Measurements from ENCODE around the gene PRPS1.
"Not testable (repeated sequence)": the region's sequence is repeated elsewhere in the genome, so short reads cannot be mapped to it uniquely, and the experiment has no call there.

PRPS1 gene

DNA sequence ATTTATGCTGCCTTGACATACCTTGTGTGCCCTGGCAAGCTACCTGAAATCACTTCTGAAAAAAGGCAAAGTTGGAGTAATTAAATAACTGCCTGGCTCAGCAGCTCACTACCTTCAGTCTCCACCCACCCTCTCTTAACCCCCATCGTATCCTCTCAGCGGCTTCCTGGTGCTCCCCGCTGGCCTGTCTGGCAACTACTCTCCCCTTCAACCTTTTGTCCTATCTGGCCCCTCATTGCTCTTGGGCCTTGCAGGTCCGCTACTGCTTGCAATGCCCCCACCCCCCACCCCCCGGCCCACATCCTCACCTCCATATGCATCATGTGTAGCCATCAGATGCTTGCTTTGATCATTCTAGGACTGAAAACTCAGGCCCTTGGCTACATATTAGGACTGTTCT is 34.5 kb downstream of the PRPS1 start:
- H3K27ac ChIP-seq (ENCODE audit: insufficient read depth in 1 of 2, low read depth in 1 of 2, low read length in 2 of 2, poor library complexity in 1 of 2, severe bottlenecking in 2 of 2) = no peak overlapping the region
- H3K4me3 ChIP-seq (ENCODE audit: control insufficient read depth in 1 of 7, extremely low read depth in 1 of 7, insufficient read depth in 4 of 7, low read depth in 2 of 7, low read length in 6 of 7) = no peak overlapping the region
- no peaks in the 10 kb centered on the region for H3K4me1 ChIP-seq (ENCODE audit: control extremely low read depth in 1 of 4, control insufficient read depth in 4 of 4, insufficient read depth in 4 of 4, low read length in 3 of 4)
- H3K9me3 ChIP-seq (ENCODE audit: control extremely low read depth in 1 of 5, control insufficient read depth in 4 of 5, insufficient read depth in 2 of 5, low read depth in 1 of 5, low read length in 4 of 5) = no peaks in the 10 kb centered on the region
- H3K36me3 ChIP-seq (ENCODE audit: control insufficient read depth in 4 of 4, insufficient read depth in 4 of 4, low read length in 3 of 4) = no peaks in the 10 kb centered on the region
- WGBS (ENCODE audit: insufficient coverage) = 73% methylated on average over 3 of the region's 5 CpGs
- POLR2A ChIA-PET = no interaction called here
- DNase-seq = no peak
- no peaks in the 10 kb centered on the region for H3K27me3 ChIP-seq (replicated peaks in 2 of 5; ENCODE audit: control insufficient read depth in 4 of 5, insufficient read depth in 5 of 5, low read length in 4 of 5)
- CTCF ChIA-PET = interaction anchor here (1.3 to 2.9 kb wide), 3 partner anchors 10 to 50 kb away, joined by 3 to 18 read pairs (median 3); no protein-coding TSS in a partner anchor

DNA sequence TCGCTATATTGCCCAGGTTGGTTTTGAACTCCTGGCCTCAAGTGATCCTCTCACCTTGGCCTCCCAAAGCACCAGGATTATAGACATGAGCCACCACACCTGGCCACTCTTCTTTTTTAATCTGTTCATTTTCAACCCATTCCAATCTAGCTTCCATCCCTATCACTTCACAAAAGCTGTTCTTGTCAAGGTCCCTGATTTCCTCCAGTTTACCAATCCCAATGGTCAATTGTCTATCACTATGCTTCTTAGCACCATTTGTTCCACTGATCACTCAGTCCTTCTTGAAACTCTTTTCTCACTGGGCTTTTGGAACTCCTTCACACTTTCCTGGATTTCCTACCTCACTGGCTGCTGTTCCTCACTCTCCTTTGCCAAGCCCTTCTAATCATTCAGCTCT is 38.6 kb downstream of the PRPS1 start:
- Histone ChIP-seq H3K36me3 (ENCODE audit: control insufficient read depth in 4 of 4, insufficient read depth in 4 of 4, low read length in 3 of 4) (no peaks in the 10 kb centered on the region), H3K27ac (ENCODE audit: insufficient read depth in 1 of 2, low read depth in 1 of 2, low read length in 2 of 2, poor library complexity in 1 of 2, severe bottlenecking in 2 of 2) (no peak overlapping the region), H3K9me3 (ENCODE audit: control extremely low read depth in 1 of 5, control insufficient read depth in 4 of 5, insufficient read depth in 2 of 5, low read depth in 1 of 5, low read length in 4 of 5) (no peaks in the 10 kb centered on the region), H3K4me1 (ENCODE audit: control extremely low read depth in 1 of 4, control insufficient read depth in 4 of 4, insufficient read depth in 4 of 4, low read length in 3 of 4) (peaks cover 0 to 2% (median 0%) of the 10 kb centered on the region in 4 experiments), H3K4me3 (ENCODE audit: control insufficient read depth in 1 of 7, extremely low read depth in 1 of 7, insufficient read depth in 4 of 7, low read depth in 2 of 7, low read length in 6 of 7) (no peak overlapping the region), H3K27me3 (replicated peaks in 2 of 5; ENCODE audit: control insufficient read depth in 4 of 5, insufficient read depth in 5 of 5, low read length in 4 of 5) (no peaks in the 10 kb centered on the region)
- CTCF ChIA-PET = interaction anchor here (1.9 to 2.2 kb wide), 2 partner anchors 50 to 52 kb away, joined by 5 to 8 read pairs; no protein-coding TSS in a partner anchor
- DNase-seq = no peak
- no CpG with 5 or more reads among the region's 1 CpG for WGBS (ENCODE audit: insufficient coverage)
- POLR2A ChIA-PET = no interaction called here

DNA sequence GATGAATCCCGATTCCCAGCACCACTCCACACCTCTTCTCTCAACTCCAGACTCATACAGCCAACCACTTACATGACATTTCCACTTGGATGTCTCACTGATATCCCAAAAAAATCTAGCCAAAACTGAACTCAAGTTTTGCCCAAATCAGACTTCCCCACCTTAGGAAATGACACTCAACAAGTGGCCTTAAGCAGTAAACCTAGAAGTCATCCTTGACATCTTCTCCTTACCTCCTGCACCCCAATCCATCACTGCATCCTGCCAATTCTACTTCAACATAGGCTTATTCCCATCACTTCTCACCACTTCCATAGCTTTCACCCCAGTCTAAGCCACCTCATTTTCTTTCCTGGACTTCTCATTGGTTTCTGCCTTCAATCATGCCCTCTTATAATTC is 39.1 kb downstream of the PRPS1 start:
- H3K4me1 ChIP-seq (ENCODE audit: control extremely low read depth in 1 of 4, control insufficient read depth in 4 of 4, insufficient read depth in 4 of 4, low read length in 3 of 4) = peaks cover 0 to 2% (median 0%) of the 10 kb centered on the region in 4 experiments
- H3K36me3 ChIP-seq (ENCODE audit: control insufficient read depth in 4 of 4, insufficient read depth in 4 of 4, low read length in 3 of 4) = no peaks in the 10 kb centered on the region
- H3K27me3 ChIP-seq (replicated peaks in 2 of 5; ENCODE audit: control insufficient read depth in 4 of 5, insufficient read depth in 5 of 5, low read length in 4 of 5) = no peaks in the 10 kb centered on the region
- H3K4me3 ChIP-seq (ENCODE audit: control insufficient read depth in 1 of 7, extremely low read depth in 1 of 7, insufficient read depth in 4 of 7, low read depth in 2 of 7, low read length in 6 of 7) = no peak overlapping the region
- WGBS (ENCODE audit: insufficient coverage) = 33% methylated on average over 1 of the region's 1 CpG
- DNase-seq = no peak
- CTCF ChIA-PET = interaction anchor here (7.9 kb wide), 1 partner anchor 49 kb away, joined by 159 read pairs; no protein-coding TSS in a partner anchor
- H3K9me3 ChIP-seq (ENCODE audit: control extremely low read depth in 1 of 5, control insufficient read depth in 4 of 5, insufficient read depth in 2 of 5, low read depth in 1 of 5, low read length in 4 of 5) = no peaks in the 10 kb centered on the region
- H3K27ac ChIP-seq (ENCODE audit: insufficient read depth in 1 of 2, low read depth in 1 of 2, low read length in 2 of 2, poor library complexity in 1 of 2, severe bottlenecking in 2 of 2) = no peak overlapping the region
- POLR2A ChIA-PET = no interaction called here

DNA sequence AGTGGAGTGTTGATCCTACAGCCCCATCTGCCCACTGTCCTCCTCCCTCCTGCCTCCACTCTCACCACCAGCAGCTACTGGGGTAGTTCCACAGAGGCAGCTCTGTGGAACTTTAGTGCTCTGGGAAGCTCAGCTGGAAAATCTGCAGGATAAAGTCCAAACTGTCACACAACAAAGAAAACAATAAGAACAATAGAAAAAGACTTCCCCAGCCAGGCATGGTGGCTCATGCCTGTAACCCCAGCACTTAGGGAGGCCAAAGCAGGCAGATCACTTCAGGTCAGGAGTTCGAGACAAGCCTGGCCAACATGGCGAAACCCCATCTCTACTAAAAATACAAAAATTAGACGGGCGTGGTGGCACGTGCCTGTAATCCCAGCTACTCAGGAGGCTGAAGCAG is 40.4 kb downstream of the PRPS1 start:
- H3K4me1 ChIP-seq (ENCODE audit: control extremely low read depth in 1 of 4, control insufficient read depth in 4 of 4, insufficient read depth in 4 of 4, low read length in 3 of 4); DNase-seq; H3K36me3 ChIP-seq (ENCODE audit: control insufficient read depth in 4 of 4, insufficient read depth in 4 of 4, low read length in 3 of 4); H3K27ac ChIP-seq (ENCODE audit: insufficient read depth in 1 of 2, low read depth in 1 of 2, low read length in 2 of 2, poor library complexity in 1 of 2, severe bottlenecking in 2 of 2); POLR2A ChIA-PET; H3K9me3 ChIP-seq (ENCODE audit: control extremely low read depth in 1 of 5, control insufficient read depth in 4 of 5, insufficient read depth in 2 of 5, low read depth in 1 of 5, low read length in 4 of 5); H3K27me3 ChIP-seq (replicated peaks in 2 of 5; ENCODE audit: control insufficient read depth in 4 of 5, insufficient read depth in 5 of 5, low read length in 4 of 5); H3K4me3 ChIP-seq (ENCODE audit: control insufficient read depth in 1 of 7, extremely low read depth in 1 of 7, insufficient read depth in 4 of 7, low read depth in 2 of 7, low read length in 6 of 7): not testable (repeated sequence)
- CTCF ChIA-PET = interaction anchor here (0.6 to 7.9 kb wide), 6 partner anchors 9 to 970 kb away, joined by 3 to 159 read pairs (median 5); partner anchors contain the start of genes NCBP2L and TSC22D3
- no CpG with 5 or more reads among the region's 5 CpGs for WGBS (ENCODE audit: insufficient coverage)

DNA sequence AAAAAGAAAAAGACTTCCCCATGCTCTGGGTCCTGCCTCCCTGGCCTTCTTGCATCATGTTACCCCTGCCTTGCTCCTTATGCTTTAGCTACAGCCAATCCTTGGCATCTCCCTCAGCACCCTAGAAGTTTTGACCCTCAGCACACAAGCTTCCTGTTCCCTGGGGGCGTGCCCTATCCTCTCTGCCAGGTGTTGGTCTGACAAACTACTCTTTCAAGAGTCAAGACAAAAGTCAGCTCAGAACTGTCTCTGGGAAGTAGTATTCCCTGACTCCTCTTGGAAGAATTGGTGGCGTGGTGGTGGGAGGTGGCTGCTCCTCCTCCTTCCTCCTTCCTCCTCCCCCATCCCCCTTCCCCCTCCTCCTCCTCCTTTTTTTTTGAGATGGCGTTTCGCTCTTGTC is 41.0 kb downstream of the PRPS1 start:
- CTCF ChIA-PET = interaction anchor here (0.6 to 7.9 kb wide), 6 partner anchors 10 to 109 kb away, joined by 3 to 159 read pairs (median 5); partner anchors contain the start of genes NCBP2L and TSC22D3
- POLR2A ChIA-PET = no interaction called here
- no peak for DNase-seq
- no peaks in the 10 kb centered on the region for H3K9me3 ChIP-seq (ENCODE audit: control extremely low read depth in 1 of 5, control insufficient read depth in 4 of 5, insufficient read depth in 2 of 5, low read depth in 1 of 5, low read length in 4 of 5)
- 72% methylated on average over 2 of the region's 4 CpGs for WGBS (ENCODE audit: insufficient coverage)
- no peak overlapping the region for H3K4me3 ChIP-seq (ENCODE audit: control insufficient read depth in 1 of 7, extremely low read depth in 1 of 7, insufficient read depth in 4 of 7, low read depth in 2 of 7, low read length in 6 of 7)
- H3K27ac ChIP-seq (ENCODE audit: insufficient read depth in 1 of 2, low read depth in 1 of 2, low read length in 2 of 2, poor library complexity in 1 of 2, severe bottlenecking in 2 of 2) = no peak overlapping the region
- no peaks in the 10 kb centered on the region for H3K36me3 ChIP-seq (ENCODE audit: control insufficient read depth in 4 of 4, insufficient read depth in 4 of 4, low read length in 3 of 4)
- H3K27me3 ChIP-seq (replicated peaks in 2 of 5; ENCODE audit: control insufficient read depth in 4 of 5, insufficient read depth in 5 of 5, low read length in 4 of 5) = no peaks in the 10 kb centered on the region
- H3K4me1 ChIP-seq (ENCODE audit: control extremely low read depth in 1 of 4, control insufficient read depth in 4 of 4, insufficient read depth in 4 of 4, low read length in 3 of 4) = peaks cover 4 to 14% (median 11%) of the 10 kb centered on the region in 4 experiments

DNA sequence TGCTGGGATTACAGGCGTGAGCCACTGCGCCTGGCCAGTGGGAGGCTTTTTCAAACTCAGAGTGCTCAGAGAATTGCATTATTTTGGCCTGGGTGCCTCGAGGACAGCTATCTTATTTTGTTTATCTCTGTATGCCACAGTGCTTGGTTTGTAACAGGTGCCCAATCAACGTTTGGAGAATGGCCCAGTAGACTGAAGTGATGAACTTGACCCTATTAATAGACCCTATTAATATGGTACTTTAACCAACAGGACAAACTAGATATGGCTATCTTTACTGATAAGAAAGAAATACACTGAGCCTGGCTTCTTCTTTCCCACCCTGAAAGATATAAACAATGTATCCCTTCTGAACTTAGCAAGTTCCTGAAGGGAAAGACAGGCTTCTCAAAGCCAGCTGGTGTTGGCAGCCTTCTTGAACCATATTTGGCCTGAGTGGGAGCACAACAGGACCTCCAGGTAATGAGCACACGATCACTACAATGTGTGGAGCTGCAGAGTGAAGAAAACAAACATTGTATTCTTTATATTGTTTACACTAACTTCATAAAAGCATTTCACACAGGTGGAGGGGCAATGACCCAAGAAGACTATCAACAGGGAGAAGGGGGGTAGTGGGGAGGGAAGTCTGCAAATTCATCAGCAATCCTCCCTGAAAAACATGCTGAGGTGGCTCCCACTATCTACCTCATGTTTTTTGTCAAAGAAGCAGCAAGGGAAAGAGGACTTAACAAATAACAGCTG is 41.7 kb downstream of the PRPS1 start:
- ChIA-PET POLR2A (no interaction called here), CTCF (interaction anchor here (1.1 to 7.9 kb wide), 7 partner anchors 8 to 108 kb away, joined by 3 to 159 read pairs (median 5); partner anchors contain the start of genes NCBP2L and TSC22D3)
- Histone ChIP-seq H3K27me3 (replicated peaks in 2 of 5; ENCODE audit: control insufficient read depth in 4 of 5, insufficient read depth in 5 of 5, low read length in 4 of 5) (no peaks in the 10 kb centered on the region), H3K36me3 (ENCODE audit: control insufficient read depth in 4 of 4, insufficient read depth in 4 of 4, low read length in 3 of 4) (no peaks in the 10 kb centered on the region), H3K9me3 (ENCODE audit: control extremely low read depth in 1 of 5, control insufficient read depth in 4 of 5, insufficient read depth in 2 of 5, low read depth in 1 of 5, low read length in 4 of 5) (no peaks in the 10 kb centered on the region), H3K4me3 (ENCODE audit: control insufficient read depth in 1 of 7, extremely low read depth in 1 of 7, insufficient read depth in 4 of 7, low read depth in 2 of 7, low read length in 6 of 7) (no peak overlapping the region), H3K4me1 (ENCODE audit: control extremely low read depth in 1 of 4, control insufficient read depth in 4 of 4, insufficient read depth in 4 of 4, low read length in 3 of 4) (peaks cover 8 to 22% (median 17%) of the 10 kb centered on the region in 4 experiments), H3K27ac (ENCODE audit: insufficient read depth in 1 of 2, low read depth in 1 of 2, low read length in 2 of 2, poor library complexity in 1 of 2, severe bottlenecking in 2 of 2) (no peak overlapping the region)
- WGBS (ENCODE audit: insufficient coverage) = 57% methylated on average over 4 of the region's 5 CpGs
- DNase-seq = no peak

DNA sequence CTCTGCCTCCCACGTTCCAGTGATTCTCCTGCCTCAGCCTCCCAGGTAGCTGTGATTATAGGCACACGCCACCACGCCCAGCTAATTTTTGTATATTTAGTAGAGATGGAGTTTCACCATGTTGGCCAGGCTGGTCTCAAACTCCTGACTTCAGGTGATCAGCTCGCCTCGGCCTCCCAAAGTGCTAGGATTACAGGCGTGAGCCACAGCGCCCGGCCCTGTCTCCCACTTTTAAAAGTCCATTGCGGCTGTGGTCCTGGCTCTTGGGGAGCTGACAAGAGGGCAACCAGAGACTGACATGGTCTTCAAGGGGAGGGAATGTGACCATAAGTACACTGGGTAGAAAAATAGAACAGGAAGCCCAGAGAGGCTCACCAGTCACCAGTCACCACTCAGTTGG is 42.9 kb downstream of the PRPS1 start:
- H3K27me3 ChIP-seq (replicated peaks in 2 of 5; ENCODE audit: control insufficient read depth in 4 of 5, insufficient read depth in 5 of 5, low read length in 4 of 5); POLR2A ChIA-PET; H3K36me3 ChIP-seq (ENCODE audit: control insufficient read depth in 4 of 4, insufficient read depth in 4 of 4, low read length in 3 of 4); H3K27ac ChIP-seq (ENCODE audit: insufficient read depth in 1 of 2, low read depth in 1 of 2, low read length in 2 of 2, poor library complexity in 1 of 2, severe bottlenecking in 2 of 2); H3K4me3 ChIP-seq (ENCODE audit: control insufficient read depth in 1 of 7, extremely low read depth in 1 of 7, insufficient read depth in 4 of 7, low read depth in 2 of 7, low read length in 6 of 7); DNase-seq; H3K9me3 ChIP-seq (ENCODE audit: control extremely low read depth in 1 of 5, control insufficient read depth in 4 of 5, insufficient read depth in 2 of 5, low read depth in 1 of 5, low read length in 4 of 5): not testable (repeated sequence)
- CTCF ChIA-PET = interaction anchor here (0.9 to 7.9 kb wide), 4 partner anchors 10 to 45 kb away, joined by 3 to 159 read pairs (median 6); no protein-coding TSS in a partner anchor
- peaks cover 14 to 33% (median 26%) of the 10 kb centered on the region in 4 experiments for H3K4me1 ChIP-seq (ENCODE audit: control extremely low read depth in 1 of 4, control insufficient read depth in 4 of 4, insufficient read depth in 4 of 4, low read length in 3 of 4)
- 98% methylated on average over 8 of the region's 9 CpGs for WGBS (ENCODE audit: insufficient coverage)
